ENCODE data around the gene RGS9BP. TPM values are rescaled to one million over a fixed set of nuclear protein-coding genes. Genes with fewer than 3 reads are reported as not detected.

Gene RGS9BP
- total RNA-seq, 1 donor from 2014 or later: not detected

GRCh38 chr19:32647361-32647760 lies 28.3 kb upstream of the RGS9BP start:
- Histone ChIP-seq H3K9me3 (ENCODE audit: low read depth) (no peaks in the 10 kb centered on the region), H3K4me3 (no peak overlapping the region), H2AFZ (replicated peaks) (no peak overlapping the region), H3K79me2 (ENCODE audit: low read depth) (no peaks in the 10 kb centered on the region), H3K4me1 (peaks cover 4% of the 10 kb centered on the region), H4K20me1 (ENCODE audit: low read depth) (peaks cover 3% of the 10 kb centered on the region), H3K4me2 (no peak overlapping the region), H3K36me3 (no peaks in the 10 kb centered on the region), H3K27me3 (no peaks in the 10 kb centered on the region), H3K27ac (no peak overlapping the region), H3K9ac (no peak overlapping the region), H3F3A (ENCODE audit: low read depth) (peaks cover 2% of the 10 kb centered on the region)
- DNase-seq (ENCODE audit: low spot score): no peak
- TF ChIP-seq CTCF (IDR thresholded peaks at IDR 0.05) (no peak), EZH2phosphoT487 (IDR thresholded peaks at IDR 0.05) (no peak), EZH2 (IDR thresholded peaks at IDR 0.05) (no peak)
- H3K27me3 Mint-ChIP-seq (ENCODE audit: insufficient read depth, low read depth): peaks cover 2% of the 10 kb centered on the region
- H3K27ac Mint-ChIP-seq: no peak overlapping the region
- H3K9me3 Mint-ChIP-seq: no peaks in the 10 kb centered on the region
- peaks cover 14% of the 10 kb centered on the region for H3K36me3 Mint-ChIP-seq
- no peak overlapping the region for H3K4me3 Mint-ChIP-seq
- H3K4me1 Mint-ChIP-seq: peaks cover 10% of the 10 kb centered on the region

- Histone ChIP-seq H3K9ac (no peak overlapping the region), H3K4me3 (no peak overlapping the region), H4K20me1 (ENCODE audit: low read depth) (peaks cover 3% of the 10 kb centered on the region), H3K79me2 (ENCODE audit: low read depth) (no peaks in the 10 kb centered on the region), H3K4me2 (no peak overlapping the region), H3K9me3 (ENCODE audit: low read depth) (no peaks in the 10 kb centered on the region), H3K36me3 (no peaks in the 10 kb centered on the region), H3K4me1 (peaks cover 4% of the 10 kb centered on the region), H3F3A (ENCODE audit: low read depth) (peaks cover 2% of the 10 kb centered on the region), H2AFZ (replicated peaks) (no peak overlapping the region), H3K27me3 (no peaks in the 10 kb centered on the region), H3K27ac (no peak overlapping the region)
- Mint-ChIP-seq H3K4me3 (no peak overlapping the region), H3K36me3 (peaks cover 8% of the 10 kb centered on the region), H3K27me3 (ENCODE audit: insufficient read depth, low read depth) (peaks cover 2% of the 10 kb centered on the region), H3K4me1 (peaks cover 16% of the 10 kb centered on the region), H3K9me3 (no peaks in the 10 kb centered on the region), H3K27ac (peak overlapping the region; percentile 66)
- DNase-seq (ENCODE audit: low spot score): no peak
- TF ChIP-seq CTCF (IDR thresholded peaks at IDR 0.05) (no peak), EZH2 (IDR thresholded peaks at IDR 0.05) (no peak), EZH2phosphoT487 (IDR thresholded peaks at IDR 0.05) (no peak)
Observed at GRCh38 chr19:32649751-32650150, 25.9 kb upstream of the RGS9BP start.

GRCh38 chr19:32650671-32651070 lies 25.0 kb upstream of the RGS9BP start:
- H3K36me3 Mint-ChIP-seq: peaks cover 8% of the 10 kb centered on the region

More at GRCh38 chr19:32650671-32651070, 25.0 kb upstream of the RGS9BP start:
- no peak for DNase-seq (ENCODE audit: low spot score)
- Mint-ChIP-seq H3K27me3 (ENCODE audit: insufficient read depth, low read depth) (peaks cover 2% of the 10 kb centered on the region), H3K27ac (no peak overlapping the region), H3K9me3 (no peaks in the 10 kb centered on the region), H3K4me1 (peaks cover 16% of the 10 kb centered on the region), H3K4me3 (no peak overlapping the region)
- Histone ChIP-seq H3K4me2 (no peak overlapping the region), H3K4me1 (peaks cover 4% of the 10 kb centered on the region), H3K27ac (no peak overlapping the region), H3K9ac (no peak overlapping the region), H2AFZ (replicated peaks) (no peak overlapping the region), H3K36me3 (no peaks in the 10 kb centered on the region), H3K9me3 (ENCODE audit: low read depth) (no peaks in the 10 kb centered on the region), H3K4me3 (no peak overlapping the region), H4K20me1 (ENCODE audit: low read depth) (peaks cover 3% of the 10 kb centered on the region), H3K79me2 (ENCODE audit: low read depth) (no peaks in the 10 kb centered on the region), H3F3A (ENCODE audit: low read depth) (peaks cover 2% of the 10 kb centered on the region), H3K27me3 (no peaks in the 10 kb centered on the region)
- TF ChIP-seq EZH2 (IDR thresholded peaks at IDR 0.05) (no peak), EZH2phosphoT487 (IDR thresholded peaks at IDR 0.05) (no peak), CTCF (IDR thresholded peaks at IDR 0.05) (no peak)

Measured in neural progenitor cell (in vitro differentiated cells).